ENCODE measurements around the gene TULP4. TPM values are rescaled to one million over a fixed set of nuclear protein-coding genes. Genes with fewer than 3 reads are reported as not detected.
"Not testable (repeated sequence)": the region's sequence is repeated elsewhere in the genome, so short reads cannot be mapped to it uniquely, and the experiment has no call there.

The TULP4 gene
- total RNA-seq, 1 donor from 2014 or later = 171 TPM

DNA sequence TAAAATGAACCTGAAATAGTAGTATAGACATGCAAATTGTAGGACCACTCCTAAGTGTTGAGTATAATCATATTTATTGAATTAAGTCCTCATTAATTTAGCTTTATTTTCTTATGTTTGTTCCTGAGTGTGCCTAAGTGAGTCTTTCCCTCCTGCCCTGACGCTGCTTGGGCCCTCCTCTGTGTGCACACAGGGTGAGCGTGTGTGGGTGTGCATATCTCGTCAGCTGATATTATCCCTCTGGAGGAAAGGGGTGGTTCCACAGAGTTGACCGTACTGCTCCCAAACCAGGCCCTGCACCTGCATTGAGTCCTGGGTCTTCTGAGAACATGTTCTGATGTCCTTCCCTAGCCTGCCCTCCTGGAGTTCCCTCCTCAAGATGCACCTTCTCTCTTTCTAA lies 28.0 kb downstream of the TULP4 start:
- peaks cover 64% of the 10 kb centered on the region for H3K36me3 Mint-ChIP-seq (ENCODE audit: insufficient read depth)
- H3K27ac Mint-ChIP-seq = no peak overlapping the region
- no peak overlapping the region for H3K4me3 Mint-ChIP-seq (ENCODE audit: low read depth)
- H3K4me1 Mint-ChIP-seq (ENCODE audit: low read depth) = peaks cover 21% of the 10 kb centered on the region
- peaks cover 40% of the 10 kb centered on the region for H3K9me3 Mint-ChIP-seq (ENCODE audit: low read depth)
- no peak for DNase-seq (ENCODE audit: low spot score, unreplicated experiment)
- TF ChIP-seq, protein P1, sequence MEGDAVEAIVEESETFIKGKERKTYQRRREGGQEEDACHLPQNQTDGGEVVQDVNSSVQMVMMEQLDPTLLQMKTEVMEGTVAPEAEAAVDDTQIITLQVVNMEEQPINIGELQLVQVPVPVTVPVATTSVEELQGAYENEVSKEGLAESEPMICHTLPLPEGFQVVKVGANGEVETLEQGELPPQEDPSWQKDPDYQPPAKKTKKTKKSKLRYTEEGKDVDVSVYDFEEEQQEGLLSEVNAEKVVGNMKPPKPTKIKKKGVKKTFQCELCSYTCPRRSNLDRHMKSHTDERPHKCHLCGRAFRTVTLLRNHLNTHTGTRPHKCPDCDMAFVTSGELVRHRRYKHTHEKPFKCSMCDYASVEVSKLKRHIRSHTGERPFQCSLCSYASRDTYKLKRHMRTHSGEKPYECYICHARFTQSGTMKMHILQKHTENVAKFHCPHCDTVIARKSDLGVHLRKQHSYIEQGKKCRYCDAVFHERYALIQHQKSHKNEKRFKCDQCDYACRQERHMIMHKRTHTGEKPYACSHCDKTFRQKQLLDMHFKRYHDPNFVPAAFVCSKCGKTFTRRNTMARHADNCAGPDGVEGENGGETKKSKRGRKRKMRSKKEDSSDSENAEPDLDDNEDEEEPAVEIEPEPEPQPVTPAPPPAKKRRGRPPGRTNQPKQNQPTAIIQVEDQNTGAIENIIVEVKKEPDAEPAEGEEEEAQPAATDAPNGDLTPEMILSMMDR (IDR thresholded peaks at IDR 0.05; ENCODE audit: unreplicated experiment) = no peak
- no peaks in the 10 kb centered on the region for H3K27me3 Mint-ChIP-seq

DNA sequence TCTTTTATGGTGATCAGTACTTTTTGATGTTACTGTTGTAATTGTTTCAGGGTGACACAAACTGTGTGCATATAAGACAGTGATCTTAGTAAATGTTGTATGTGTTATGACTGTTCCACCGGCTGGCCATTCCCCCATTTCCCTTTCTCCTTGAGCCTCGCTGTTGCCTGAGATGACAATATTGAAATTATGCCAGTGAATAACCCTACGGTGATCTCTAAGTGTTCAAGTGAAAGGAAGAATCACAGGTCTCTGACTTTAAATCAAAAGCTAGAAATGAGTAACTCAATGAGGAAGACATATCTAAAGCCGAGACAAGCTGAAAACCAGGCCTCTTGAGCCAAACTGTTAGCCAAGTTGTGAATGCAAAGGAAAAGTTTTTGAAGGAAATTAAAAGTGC lies 32.3 kb downstream of the TULP4 start:
- Mint-ChIP-seq H3K27ac (no peak overlapping the region), H3K4me3 (ENCODE audit: low read depth) (no peak overlapping the region), H3K27me3 (no peaks in the 10 kb centered on the region), H3K9me3 (ENCODE audit: low read depth) (peaks cover 48% of the 10 kb centered on the region), H3K36me3 (ENCODE audit: insufficient read depth) (peaks cover 63% of the 10 kb centered on the region), H3K4me1 (ENCODE audit: low read depth) (peaks cover 5% of the 10 kb centered on the region)
- no peak for DNase-seq (ENCODE audit: low spot score, unreplicated experiment)
- TF ChIP-seq, protein P1 (IDR thresholded peaks at IDR 0.05; ENCODE audit: unreplicated experiment) = no peak

DNA sequence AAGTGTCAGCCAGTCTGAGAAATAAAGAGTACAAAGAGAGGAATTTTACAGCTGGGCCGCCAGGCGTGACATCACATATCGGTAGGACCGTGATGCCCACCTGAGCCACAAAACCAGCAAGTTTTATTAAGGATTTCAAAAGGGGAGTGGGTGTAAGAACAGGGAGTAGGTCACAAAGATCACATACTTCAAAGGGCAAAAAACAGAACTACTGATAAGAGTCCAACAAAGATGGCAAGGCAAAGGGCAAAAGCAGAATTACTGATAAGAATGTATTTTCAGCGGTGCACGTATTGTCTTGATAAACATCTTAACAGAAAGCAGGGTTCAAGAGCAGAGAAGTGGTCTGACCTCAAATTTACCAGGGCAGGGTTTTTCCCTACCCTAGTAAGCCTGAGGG lies 33.2 kb downstream of the TULP4 start:
- not testable (repeated sequence) for H3K27me3 Mint-ChIP-seq; H3K27ac Mint-ChIP-seq; H3K4me3 Mint-ChIP-seq (ENCODE audit: low read depth); H3K4me1 Mint-ChIP-seq (ENCODE audit: low read depth); DNase-seq (ENCODE audit: low spot score, unreplicated experiment)
- peaks cover 43% of the 10 kb centered on the region for H3K9me3 Mint-ChIP-seq (ENCODE audit: low read depth)
- peaks cover 57% of the 10 kb centered on the region for H3K36me3 Mint-ChIP-seq (ENCODE audit: insufficient read depth)

DNA sequence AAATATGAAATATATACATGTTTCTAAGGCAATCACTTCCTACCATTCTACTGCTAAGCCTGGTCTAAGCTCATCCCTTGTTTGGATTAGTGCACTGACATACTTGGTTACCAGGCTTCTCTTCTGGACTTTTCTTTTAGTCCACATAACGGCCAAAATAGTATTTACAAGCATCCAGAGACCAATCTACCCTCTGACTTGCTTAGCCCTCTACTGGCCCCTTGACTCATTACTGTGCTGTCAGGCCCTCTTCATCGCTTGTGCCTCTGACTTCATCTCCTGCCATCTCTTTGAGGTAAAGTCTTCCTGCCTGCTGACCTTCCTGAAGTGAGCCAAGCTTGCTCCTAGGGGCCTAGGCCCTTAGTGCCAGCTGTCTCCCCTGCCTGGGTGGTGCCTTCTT lies 35.1 kb downstream of the TULP4 start:
- H3K36me3 Mint-ChIP-seq (ENCODE audit: insufficient read depth) = peaks cover 50% of the 10 kb centered on the region
- no peak for DNase-seq (ENCODE audit: low spot score, unreplicated experiment)
- H3K27ac Mint-ChIP-seq = peak overlapping the region; percentile 86
- TF ChIP-seq, protein P1 (IDR thresholded peaks at IDR 0.05; ENCODE audit: unreplicated experiment) = no peak
- no peaks in the 10 kb centered on the region for H3K27me3 Mint-ChIP-seq
- H3K9me3 Mint-ChIP-seq (ENCODE audit: low read depth) = peaks cover 34% of the 10 kb centered on the region
- H3K4me1 Mint-ChIP-seq (ENCODE audit: low read depth) = no peaks in the 10 kb centered on the region
- H3K4me3 Mint-ChIP-seq (ENCODE audit: low read depth) = no peak overlapping the region

DNA sequence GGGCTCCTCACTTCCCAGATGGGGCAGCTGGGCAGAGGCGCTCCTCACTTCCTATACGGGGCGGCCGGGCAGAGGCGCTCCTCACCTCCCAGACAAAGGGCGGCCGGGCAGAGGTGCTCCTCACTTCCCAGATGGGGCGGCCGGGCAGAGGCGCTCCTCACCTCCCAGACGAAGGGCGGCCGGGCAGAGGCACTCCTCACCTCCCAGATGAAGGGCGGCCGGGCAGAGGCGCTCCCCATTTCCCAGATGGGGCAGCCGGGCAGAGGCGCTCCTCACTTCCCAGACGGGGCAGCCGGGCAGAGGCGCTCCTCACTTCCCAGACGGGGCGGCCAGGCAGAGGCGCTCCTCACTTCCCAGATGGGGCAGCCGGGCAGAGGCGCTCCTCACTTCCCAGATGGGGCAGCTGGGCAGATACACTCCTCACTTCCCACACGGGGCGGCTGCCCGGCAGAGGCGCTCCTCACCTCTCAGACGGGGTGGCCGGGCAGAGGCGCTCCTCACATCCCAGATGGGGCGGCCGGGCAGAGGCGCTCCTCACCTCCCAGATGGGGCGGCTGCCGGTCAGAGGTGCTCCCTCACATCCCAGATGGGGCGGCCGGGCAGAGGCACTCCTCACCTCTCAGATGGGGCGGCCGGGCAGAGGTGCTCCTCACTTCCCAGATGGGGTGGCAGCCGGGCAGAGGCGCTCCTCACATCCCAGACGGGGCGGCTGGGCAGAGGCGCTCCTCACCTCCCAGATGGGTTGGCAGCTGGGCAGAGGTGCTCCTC lies 36.7 kb downstream of the TULP4 start:
- Mint-ChIP-seq H3K9me3 (ENCODE audit: low read depth) (peaks cover 30% of the 10 kb centered on the region), H3K36me3 (ENCODE audit: insufficient read depth) (peaks cover 47% of the 10 kb centered on the region)
- H3K4me3 Mint-ChIP-seq (ENCODE audit: low read depth); H3K27ac Mint-ChIP-seq; H3K27me3 Mint-ChIP-seq; H3K4me1 Mint-ChIP-seq (ENCODE audit: low read depth); DNase-seq (ENCODE audit: low spot score, unreplicated experiment): not testable (repeated sequence)

DNA sequence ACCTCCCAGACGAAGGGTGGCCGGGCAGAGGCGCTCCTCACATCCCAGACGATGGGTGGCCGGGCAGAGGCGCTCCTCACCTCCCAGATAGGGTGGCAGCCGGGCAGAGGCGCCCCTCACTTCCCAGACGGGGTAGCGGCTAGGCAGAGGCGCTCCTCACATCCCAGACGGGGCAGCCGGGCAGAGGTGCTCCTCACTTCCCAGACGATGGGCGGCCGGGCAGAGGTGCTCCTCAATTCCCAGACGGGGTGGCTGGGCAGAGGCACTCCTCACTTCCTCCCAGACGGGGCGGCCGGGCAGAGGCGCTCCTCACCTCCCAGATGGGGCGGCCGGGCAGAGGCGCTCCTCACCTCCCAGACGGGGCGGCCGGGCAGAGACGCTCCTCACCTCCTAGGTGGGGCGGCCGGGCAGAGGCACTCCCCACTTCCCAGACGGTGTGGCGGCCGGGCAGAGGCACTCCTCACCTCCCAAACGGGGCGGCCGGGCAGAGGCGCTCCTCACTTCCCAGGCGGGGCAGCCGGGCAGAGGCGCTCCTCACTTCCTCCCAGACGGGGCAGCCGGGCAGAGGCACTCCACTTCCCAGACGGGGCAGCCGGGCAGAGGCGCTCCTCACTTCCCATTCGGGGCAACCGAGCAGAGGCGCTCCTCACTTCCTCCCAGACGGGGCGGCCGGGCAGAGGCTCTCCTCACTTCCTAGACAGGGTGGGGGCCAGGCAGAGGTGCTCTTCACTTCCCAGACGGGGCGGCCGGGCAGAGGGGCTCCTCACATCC lies 37.4 kb downstream of the TULP4 start:
- DNase-seq (ENCODE audit: low spot score, unreplicated experiment); H3K27me3 Mint-ChIP-seq; H3K4me3 Mint-ChIP-seq (ENCODE audit: low read depth); H3K27ac Mint-ChIP-seq; H3K4me1 Mint-ChIP-seq (ENCODE audit: low read depth): not testable (repeated sequence)
- Mint-ChIP-seq H3K9me3 (ENCODE audit: low read depth) (peaks cover 22% of the 10 kb centered on the region), H3K36me3 (ENCODE audit: insufficient read depth) (peaks cover 42% of the 10 kb centered on the region)

DNA sequence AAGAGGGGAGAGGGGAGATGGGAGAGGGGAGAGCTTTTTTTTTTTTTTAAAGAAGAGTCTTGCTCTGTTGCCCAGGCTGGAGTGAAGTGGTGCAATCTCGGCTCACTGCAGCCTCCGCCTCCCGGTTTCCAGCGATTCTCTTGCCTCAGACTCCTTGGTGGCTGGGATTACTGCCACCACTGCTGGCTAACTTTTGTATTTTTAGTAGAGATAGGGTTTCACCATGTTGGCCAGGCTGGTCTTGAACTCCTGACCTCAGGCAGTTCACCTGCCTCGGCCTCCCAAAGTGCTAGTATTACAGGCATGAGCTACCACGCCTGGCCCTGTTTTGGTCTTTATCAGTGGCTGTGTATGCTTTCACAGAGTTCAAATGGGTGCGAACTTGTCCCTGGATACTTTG lies 38.5 kb downstream of the TULP4 start:
- H3K27me3 Mint-ChIP-seq = not testable (repeated sequence)
- peaks cover 14% of the 10 kb centered on the region for H3K9me3 Mint-ChIP-seq (ENCODE audit: low read depth)

More for the DNA sequence above, 38.5 kb downstream of the TULP4 start:
- peaks cover 34% of the 10 kb centered on the region for H3K36me3 Mint-ChIP-seq (ENCODE audit: insufficient read depth)
- H3K4me3 Mint-ChIP-seq (ENCODE audit: low read depth); H3K4me1 Mint-ChIP-seq (ENCODE audit: low read depth); DNase-seq (ENCODE audit: low spot score, unreplicated experiment): not testable (repeated sequence)
- H3K27ac Mint-ChIP-seq = peak overlapping the region; percentile 85
